IMR-90 (cell line): Measurements from ENCODE around the gene PTPRK. TPM values are rescaled to one million over a fixed set of nuclear protein-coding genes. Genes with fewer than 3 reads are reported as not detected.

Experiments
- ATAC-seq: fragments of 200-7000 bp; cut with Tn5 transposase; 2 replicates; pipeline ENCODE4 v1.9.1; 2020; ENCODE audit warnings: low read depth, mild to moderate bottlenecking, moderate library complexity
- BruUV-seq: library from RNA; stranded (reverse); fragments of 400-500 nt; replicated peaks from 2 replicates; lab custom pipeline; 2021; lab: Mats Ljungman, UMichigan
- CTCF ChIA-PET: fragments of 300-600 bp; formaldehyde crosslinking; extraction: SDS; loops from one replicate; lab custom pipeline; 2021; ENCODE audit warnings: antibody characterized with exemption; lab: Yijun Ruan, JAX
- POLR2A ChIA-PET: fragments of 300-600 bp; sonication (Branson Sonifier 250); formaldehyde crosslinking; loops from one replicate; lab custom pipeline; 2022; ENCODE audit warnings: antibody characterized with exemption; ENCODE audit not compliant: unreplicated experiment; lab: Charles Lee
- DNase-seq: peaks from one replicate; pipeline ENCODE4 v3.0.0; 2013
- H2AFZ ChIP-seq: replicated peaks from 2 replicates; pipeline ENCODE3; 2013; ENCODE audit warnings: low read length, mild to moderate bottlenecking; ENCODE audit not compliant: poor library complexity
- H2AK5ac ChIP-seq: 2 replicates; pipeline ENCODE4 v1.6.1; 2013; ENCODE audit warnings: low read depth, low read length, inconsistent platforms
- H2AK9ac ChIP-seq: replicated peaks from 2 replicates; pipeline ENCODE3; 2013; ENCODE audit warnings: mild to moderate bottlenecking, low read depth, low read length, moderate library complexity; ENCODE audit not compliant: poor library complexity
- H2BK120ac ChIP-seq: 2 replicates; pipeline ENCODE4 v1.6.1; 2013; ENCODE audit warnings: low read depth, low read length, inconsistent platforms
- H2BK15ac ChIP-seq: 3 replicates; pipeline ENCODE4 v1.6.1; 2013; ENCODE audit warnings: low read depth, low read length, inconsistent platforms
- H2BK20ac ChIP-seq: 2 replicates; pipeline ENCODE4 v1.6.1; 2013; ENCODE audit warnings: low read depth, mild to moderate bottlenecking, inconsistent platforms, low read length, moderate library complexity
- H2BK5ac ChIP-seq: 2 replicates; pipeline ENCODE4 v1.6.1; 2013; ENCODE audit warnings: mild to moderate bottlenecking, low read depth, low read length, inconsistent platforms; ENCODE audit not compliant: poor library complexity, severe bottlenecking
- H3K14ac ChIP-seq: replicated peaks from 2 replicates; pipeline ENCODE4 v1.6.1; 2013; ENCODE audit warnings: low read depth, low read length, inconsistent platforms
- H3K18ac ChIP-seq: 2 replicates; pipeline ENCODE4 v1.6.1; 2013; ENCODE audit warnings: low read depth, low read length, control low read depth
- H3K23ac ChIP-seq: 2 replicates; pipeline ENCODE4 v1.6.1; 2013; ENCODE audit warnings: low read depth, low read length, inconsistent platforms
- H3K27ac ChIP-seq: 2 replicates; pipeline ENCODE4 v1.5.1; 2013; ENCODE audit warnings: mild to moderate bottlenecking, control low read depth, low read length; ENCODE audit not compliant: insufficient read depth
- H3K27me3 ChIP-seq: 2 replicates; pipeline ENCODE4 v1.6.1; 2013; ENCODE audit warnings: low read length; ENCODE audit not compliant: control insufficient read depth, insufficient read depth
- H3K36me3 ChIP-seq: 2 replicates; pipeline ENCODE4 v1.6.1; 2013; ENCODE audit warnings: low read length, mixed read lengths; ENCODE audit not compliant: control insufficient read depth, insufficient read depth
- H3K4ac ChIP-seq: 2 replicates; pipeline ENCODE4 v1.6.1; 2013; ENCODE audit warnings: low read depth, low read length, inconsistent platforms
- H3K4me1 ChIP-seq: 2 replicates; pipeline ENCODE4 v1.6.1; 2013; ENCODE audit warnings: low read length, mixed read lengths; ENCODE audit not compliant: control insufficient read depth, insufficient read depth
- H3K4me2 ChIP-seq: 2 replicates; pipeline ENCODE4 v1.6.1; 2013; ENCODE audit warnings: low read depth, mild to moderate bottlenecking, control low read depth, low read length, moderate library complexity
- H3K4me3 ChIP-seq: 2 replicates; pipeline ENCODE4 v1.5.1; 2013; ENCODE audit warnings: low read depth, mild to moderate bottlenecking, control low read depth, low read length, moderate library complexity; ENCODE audit not compliant: insufficient read depth
- H3K56ac ChIP-seq: 2 replicates; pipeline ENCODE4 v1.6.1; 2013; ENCODE audit warnings: low read length, inconsistent platforms; ENCODE audit not compliant: insufficient read depth; ENCODE audit errors: extremely low read depth
- H3K79me1 ChIP-seq, 2 experiments: 2 replicates each; pipeline ENCODE4 v1.6.1; 2013; ENCODE audit warnings: low read length in 2 of 2, inconsistent platforms in 1 of 2, low read depth in 1 of 2
- H3K9ac ChIP-seq: 2 replicates; pipeline ENCODE4 v1.6.1; 2013; ENCODE audit warnings: low read depth, low read length, control low read depth
- H3K9me1 ChIP-seq: 2 replicates; pipeline ENCODE4 v1.6.1; 2013; ENCODE audit warnings: low read length, inconsistent platforms; ENCODE audit not compliant: insufficient read depth
- H3K9me3 ChIP-seq: 2 replicates; pipeline ENCODE4 v1.6.1; 2013; ENCODE audit warnings: low read length; ENCODE audit not compliant: control insufficient read depth, insufficient read depth
- H4K20me1 ChIP-seq: 2 replicates; pipeline ENCODE4 v1.6.1; 2013; ENCODE audit warnings: low read length, inconsistent platforms; ENCODE audit not compliant: insufficient read depth
- H4K5ac ChIP-seq: 2 replicates; pipeline ENCODE4 v1.6.1; 2013; ENCODE audit warnings: mild to moderate bottlenecking, low read depth, low read length, control low read depth
- H4K8ac ChIP-seq, 2 experiments: 2 replicates each; pipeline ENCODE4 v1.6.1; 2013; ENCODE audit warnings: low read depth in 2 of 2, low read length in 2 of 2, control low read depth in 1 of 2, inconsistent platforms in 1 of 2
- H4K91ac ChIP-seq: 2 replicates; pipeline ENCODE4 v1.6.1; 2013; ENCODE audit warnings: low read depth, low read length, inconsistent platforms; ENCODE audit not compliant: insufficient read depth
- BHLHE40 ChIP-seq: fragments of 150-350 bp; IDR thresholded peaks from 2 replicates; pipeline ENCODE4 v1.6.1; 2016; ENCODE audit warnings: mild to moderate bottlenecking, low read depth, low read length
- CHD1 ChIP-seq: IDR thresholded peaks from 2 replicates; pipeline ENCODE4 v1.6.1; 2012; ENCODE audit warnings: low read depth, low read length, improper control_type of control experiment
- CTCF ChIP-seq: conservative IDR thresholded peaks from 2 replicates; pipeline ENCODE4 v1.5.1; 2012; ENCODE audit warnings: mild to moderate bottlenecking, low read depth, low read length, improper control_type of control experiment
- FOS ChIP-seq: fragments of 150-350 bp; IDR thresholded peaks from 2 replicates; pipeline ENCODE4 v1.6.1; 2016; ENCODE audit warnings: low read depth, low read length
- MAFK ChIP-seq: IDR thresholded peaks from 2 replicates; pipeline ENCODE4 v1.6.1; 2012; ENCODE audit warnings: low read depth, low read length, improper control_type of control experiment
- RCOR1 ChIP-seq: IDR thresholded peaks from 2 replicates; pipeline ENCODE4 v1.6.1; 2012; ENCODE audit warnings: mild to moderate bottlenecking, low read length, improper control_type of control experiment; ENCODE audit not compliant: insufficient replicate concordance
- RFX5 ChIP-seq: IDR thresholded peaks from 2 replicates; pipeline ENCODE4 v1.8.0; 2012; ENCODE audit warnings: low read depth, mild to moderate bottlenecking, low read length, moderate library complexity
- SMC3 ChIP-seq: fragments of 150-350 bp; IDR thresholded peaks from 2 replicates; pipeline ENCODE4 v1.6.1; 2016; ENCODE audit warnings: low read depth, mild to moderate bottlenecking, antibody characterized with exemption, low read length, moderate library complexity
- dilution Hi-C: fragments of 300-500 bp; cut with HindIII; formaldehyde crosslinking; loops from one replicate; pipeline ENCODE4 v1.14.3; 2018; ENCODE audit warnings: low sequenced_read_pairs; ENCODE audit not compliant: unreplicated experiment
- in situ Hi-C: fragments of 300-500 bp; cut with MboI; formaldehyde crosslinking; loops from 3 replicates; pipeline ENCODE4 v1.14.3; 2019; ENCODE audit warnings: low sequenced_read_pairs, inconsistent platforms, mixed read lengths
- intact Hi-C: fragments of 100-400 bp; cut with micrococcal nuclease; formaldehyde crosslinking; loops from 2 replicates; pipeline ENCODE4 v1.10.0; 2022
- polyA plus RNA-seq, 3 experiments: library from polyadenylated mRNA; depleted of rRNA; stranded (reverse); fragments of >200 nt; gene quantifications; 2 replicates each; pipeline ENCODE4 v1.2.3, GENCODE V29; 2012; ENCODE audit warnings: low replicate concordance in 1 of 3
- total RNA-seq: library from RNA; depleted of rRNA; stranded (reverse); fragments of >200 nt; gene quantifications from 2 replicates; pipeline ENCODE4 v1.2.3, GENCODE V29; 2012

The PTPRK gene
- total and polyA plus RNA-seq, 2 of the 4 experiments (the other 2 are of a cell fraction) = 18.0 to 80.8 TPM

DNA sequence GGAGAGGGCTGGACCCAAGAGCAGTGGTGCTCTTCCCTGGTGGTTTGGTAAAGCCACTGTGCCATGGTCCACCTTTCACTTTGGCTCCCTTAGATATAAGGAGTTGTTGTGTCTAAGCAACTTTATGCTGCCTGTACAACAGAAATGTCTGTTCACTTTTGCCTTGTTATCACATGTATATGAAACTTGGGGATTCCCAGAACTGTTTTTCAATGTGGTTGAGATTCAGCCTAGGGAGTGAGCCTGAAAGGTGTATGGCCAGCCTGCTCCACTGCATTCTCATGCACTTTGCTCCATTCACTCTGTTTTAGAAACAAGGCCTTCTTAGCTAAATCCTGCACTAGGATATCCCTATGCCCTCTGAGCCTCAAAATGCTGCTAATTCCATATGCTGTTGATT, 385.1 kb downstream of the PTPRK start:
- Histone ChIP-seq H3K4ac (no peak overlapping the region), H3K79me1 (peaks cover 6 to 24% of the 10 kb centered on the region in 2 experiments; a peak in 3 of 4 replicates), H4K91ac (no peak overlapping the region), H3K9ac (no peak overlapping the region), H4K8ac (no peak overlapping the region), H2BK5ac (no peak overlapping the region), H2AK5ac (no peak overlapping the region), H3K18ac (no peak overlapping the region), H3K36me3 (no peaks in the 10 kb centered on the region), H3K27me3 (no peaks in the 10 kb centered on the region), H4K5ac (no peak overlapping the region), H3K14ac (0 out of 2 replicates have a peak overlapping the region, but pooled peaks have one; percentile 27), H3K4me2 (no peak overlapping the region), H2AFZ (no peak overlapping the region), H3K56ac (no peak overlapping the region), H3K9me3 (no peaks in the 10 kb centered on the region), H2BK120ac (no peak overlapping the region), H2BK15ac (no peak overlapping the region), H4K20me1 (peaks cover 10% of the 10 kb centered on the region; the same call in 1 of the 2 replicates), H2BK20ac (no peak overlapping the region), H3K27ac (no peak overlapping the region), H3K9me1 (0 out of 2 replicates have a peak, but pooled peaks cover 6% of the 10 kb centered on the region), H3K4me1 (peaks cover 6% of the 10 kb centered on the region), H3K4me3 (no peak overlapping the region), H2AK9ac (no peak overlapping the region), H3K23ac (no peak overlapping the region)
- DNase-seq = no peak
- no TSS peak for BruUV-seq
- in situ Hi-C loops = no loop called here
- ChIA-PET CTCF (no interaction called here), POLR2A (interaction anchor here (0.6 kb wide), 1 partner anchor 72 kb away, joined by 3 read pairs; no protein-coding TSS in a partner anchor)
- dilution Hi-C loops = no loop called here
- TF ChIP-seq BHLHE40 (no peak), CTCF (no peak), RCOR1 (no peak), SMC3 (no peak), CHD1 (no peak), RFX5 (no peak), MAFK (no peak), FOS (no peak)
- intact Hi-C loops = no loop called here
- ATAC-seq = no peak
